ENCODE results near the gene TPPP.
"Not testable (repeated sequence)": the region's sequence is repeated elsewhere in the genome, so short reads cannot be mapped to it uniquely, and the experiment has no call there.

TPPP gene

GRCh38 chr5:717143-717542 lies 24.0 kb upstream of the TPPP start:
- Histone ChIP-seq H3K9me3 (ENCODE audit: insufficient read depth, low read length) (no peaks in the 10 kb centered on the region), H3K9ac (ENCODE audit: insufficient read length, low read depth) (no peak overlapping the region), H3K4me1 (ENCODE audit: insufficient read depth, insufficient read length) (no peaks in the 10 kb centered on the region), H3K36me3 (ENCODE audit: insufficient read depth, insufficient read length, low read length) (no peaks in the 10 kb centered on the region), H3K27me3 (ENCODE audit: insufficient read depth, insufficient read length) (no peaks in the 10 kb centered on the region), H3K4me3 (ENCODE audit: insufficient read length, low read depth) (no peak overlapping the region)
- no peak for DNase-seq (ENCODE audit: low read depth, low spot score)
- TF ChIP-seq SUZ12 (IDR thresholded peaks at IDR 0.05; ENCODE audit: extremely low read depth, insufficient read depth, insufficient read length) (no peak), YY1 (IDR thresholded peaks at IDR 0.05; ENCODE audit: insufficient read depth, insufficient read length) (no peak), ZNF274 (IDR thresholded peaks at IDR 0.05; ENCODE audit: low read depth, low read length) (no peak)

GRCh38 chr5:716740-717139 lies 23.6 kb upstream of the TPPP start:
- not testable (repeated sequence) for H3K9me3 ChIP-seq (ENCODE audit: insufficient read depth, low read length); H3K4me3 ChIP-seq (ENCODE audit: insufficient read length, low read depth); H3K27me3 ChIP-seq (ENCODE audit: insufficient read depth, insufficient read length); H3K36me3 ChIP-seq (ENCODE audit: insufficient read depth, insufficient read length, low read length); H3K4me1 ChIP-seq (ENCODE audit: insufficient read depth, insufficient read length); DNase-seq (ENCODE audit: low read depth, low spot score); H3K9ac ChIP-seq (ENCODE audit: insufficient read length, low read depth)

GRCh38 chr5:715636-716035 lies 22.5 kb upstream of the TPPP start:
- DNase-seq (ENCODE audit: low read depth, low spot score); H3K9ac ChIP-seq (ENCODE audit: insufficient read length, low read depth); H3K4me1 ChIP-seq (ENCODE audit: insufficient read depth, insufficient read length); H3K4me3 ChIP-seq (ENCODE audit: insufficient read length, low read depth); H3K27me3 ChIP-seq (ENCODE audit: insufficient read depth, insufficient read length); H3K36me3 ChIP-seq (ENCODE audit: insufficient read depth, insufficient read length, low read length): not testable (repeated sequence)
- H3K9me3 ChIP-seq (ENCODE audit: insufficient read depth, low read length) = peaks cover 10% of the 10 kb centered on the region; the same call in 1 of the 2 replicates

GRCh38 chr5:714215-715118 lies 21.3 kb upstream of the TPPP start:
- H3K27me3 ChIP-seq (ENCODE audit: insufficient read depth, insufficient read length); DNase-seq (ENCODE audit: low read depth, low spot score); H3K4me1 ChIP-seq (ENCODE audit: insufficient read depth, insufficient read length); H3K36me3 ChIP-seq (ENCODE audit: insufficient read depth, insufficient read length, low read length); H3K4me3 ChIP-seq (ENCODE audit: insufficient read length, low read depth); H3K9ac ChIP-seq (ENCODE audit: insufficient read length, low read depth): not testable (repeated sequence)
- H3K9me3 ChIP-seq (ENCODE audit: insufficient read depth, low read length) = peaks cover 20% of the 10 kb centered on the region; the same call in 1 of the 2 replicates

- not testable (repeated sequence) for H3K4me1 ChIP-seq (ENCODE audit: insufficient read depth, insufficient read length); DNase-seq (ENCODE audit: low read depth, low spot score); H3K27me3 ChIP-seq (ENCODE audit: insufficient read depth, insufficient read length); H3K4me3 ChIP-seq (ENCODE audit: insufficient read length, low read depth); H3K36me3 ChIP-seq (ENCODE audit: insufficient read depth, insufficient read length, low read length); H3K9ac ChIP-seq (ENCODE audit: insufficient read length, low read depth)
- H3K9me3 ChIP-seq (ENCODE audit: insufficient read depth, low read length) = peaks cover 27% of the 10 kb centered on the region; the same call in 1 of the 2 replicates
Measured at GRCh38 chr5:713686-714085, 20.5 kb upstream of the TPPP start.

GRCh38 chr5:708848-709517 lies 15.8 kb upstream of the TPPP start:
- H3K9ac ChIP-seq (ENCODE audit: insufficient read length, low read depth); H3K27me3 ChIP-seq (ENCODE audit: insufficient read depth, insufficient read length); H3K36me3 ChIP-seq (ENCODE audit: insufficient read depth, insufficient read length, low read length); H3K4me1 ChIP-seq (ENCODE audit: insufficient read depth, insufficient read length); H3K4me3 ChIP-seq (ENCODE audit: insufficient read length, low read depth); DNase-seq (ENCODE audit: low read depth, low spot score): not testable (repeated sequence)
- H3K9me3 ChIP-seq (ENCODE audit: insufficient read depth, low read length) = peaks cover 27% of the 10 kb centered on the region; the same call in 1 of the 2 replicates

GRCh38 chr5:708374-708773 lies 15.2 kb upstream of the TPPP start:
- H3K4me1 ChIP-seq (ENCODE audit: insufficient read depth, insufficient read length); H3K9ac ChIP-seq (ENCODE audit: insufficient read length, low read depth); H3K4me3 ChIP-seq (ENCODE audit: insufficient read length, low read depth); DNase-seq (ENCODE audit: low read depth, low spot score); H3K27me3 ChIP-seq (ENCODE audit: insufficient read depth, insufficient read length); H3K36me3 ChIP-seq (ENCODE audit: insufficient read depth, insufficient read length, low read length): not testable (repeated sequence)
- peaks cover 27% of the 10 kb centered on the region; the same call in 1 of the 2 replicates for H3K9me3 ChIP-seq (ENCODE audit: insufficient read depth, low read length)

GRCh38 chr5:706127-706526 lies 13.0 kb upstream of the TPPP start:
- peaks cover 21% of the 10 kb centered on the region; the same call in 1 of the 2 replicates for H3K9me3 ChIP-seq (ENCODE audit: insufficient read depth, low read length)
- not testable (repeated sequence) for H3K4me1 ChIP-seq (ENCODE audit: insufficient read depth, insufficient read length); H3K27me3 ChIP-seq (ENCODE audit: insufficient read depth, insufficient read length); H3K4me3 ChIP-seq (ENCODE audit: insufficient read length, low read depth); H3K9ac ChIP-seq (ENCODE audit: insufficient read length, low read depth); DNase-seq (ENCODE audit: low read depth, low spot score); H3K36me3 ChIP-seq (ENCODE audit: insufficient read depth, insufficient read length, low read length)

- not testable (repeated sequence) for H3K27me3 ChIP-seq (ENCODE audit: insufficient read depth, insufficient read length); H3K36me3 ChIP-seq (ENCODE audit: insufficient read depth, insufficient read length, low read length); H3K9me3 ChIP-seq (ENCODE audit: insufficient read depth, low read length); H3K4me3 ChIP-seq (ENCODE audit: insufficient read length, low read depth); H3K4me1 ChIP-seq (ENCODE audit: insufficient read depth, insufficient read length); DNase-seq (ENCODE audit: low read depth, low spot score); H3K9ac ChIP-seq (ENCODE audit: insufficient read length, low read depth)
Measured at GRCh38 chr5:696753-697702, 3.9 kb upstream of the TPPP start.

GRCh38 chr5:696191-696590 lies 3.0 kb upstream of the TPPP start:
- H3K9ac ChIP-seq (ENCODE audit: insufficient read length, low read depth); DNase-seq (ENCODE audit: low read depth, low spot score); H3K36me3 ChIP-seq (ENCODE audit: insufficient read depth, insufficient read length, low read length); H3K9me3 ChIP-seq (ENCODE audit: insufficient read depth, low read length); H3K4me1 ChIP-seq (ENCODE audit: insufficient read depth, insufficient read length); H3K27me3 ChIP-seq (ENCODE audit: insufficient read depth, insufficient read length); H3K4me3 ChIP-seq (ENCODE audit: insufficient read length, low read depth): not testable (repeated sequence)
